SK-MEL-5 (cell line): ENCODE measurements around the gene IFNA6. TPM values are rescaled to one million over a fixed set of nuclear protein-coding genes. Genes with fewer than 3 reads are reported as not detected.
A peak's percentile ranks its signal among the peaks of the same experiment; 100 is the strongest.
"Not testable (repeated sequence)": the region's sequence is repeated elsewhere in the genome, so short reads cannot be mapped to it uniquely, and the experiment has no call there.

Experiments used
- DNase-seq: peaks from one replicate; pipeline ENCODE4 v3.0.0-alpha.2; 2016; ENCODE audit warnings: low read depth, low spot score
- in situ Hi-C: cut with HindIII; loops from 2 replicates; pipeline ENCODE4 v1.10.0; 2016; ENCODE audit warnings: low sequenced_read_pairs, high pct_unique_total_duplicates, low pct_unique_long_range_greater_than_20kb
- polyA plus RNA-seq, 2 experiments: library from polyadenylated mRNA; depleted of rRNA; stranded (reverse); fragments of >200 nt; gene quantifications; 2 replicates each; pipeline ENCODE4 v1.2.3, GENCODE V29; 2015
- total RNA-seq: library from RNA; depleted of rRNA; stranded (reverse); fragments of >200 nt; shearing (Covaris generic); gene quantifications from 2 replicates; pipeline ENCODE4 v1.2.3, GENCODE V29; 2014; rRNA removed

The IFNA6 gene
- total RNA-seq: not detected in 2 replicates
- polyA plus RNA-seq (2015; cell fraction: cytosol; rRNA removed): not detected in 2 replicates
- not detected in 2 replicates for polyA plus RNA-seq (2015; cell fraction: nucleus; rRNA removed)

GRCh38 chr9:21350787-21351186 lies at the start of gene IFNA6:
TSS of gene IFNA6 (minus strand) at chr9:21350887. CDS start at chr9:21350887, 0 bp downstream.
- in situ Hi-C loops: no loop called here
- no peak for DNase-seq

GRCh38 chr9:21399956-21400355 lies 49.3 kb upstream of the IFNA6 start:
- in situ Hi-C loops: no loop called here
- DNase-seq: no peak

GRCh38 chr9:21398955-21399489 lies 48.3 kb upstream of the IFNA6 start:
- DNase-seq: no peak
- in situ Hi-C loops: no loop called here

- peak; percentile 48 for DNase-seq
- in situ Hi-C loops: no loop called here
Measured at GRCh38 chr9:21395778-21396717, 45.4 kb upstream of the IFNA6 start.

- in situ Hi-C loops: no loop called here
- peak; percentile 69 for DNase-seq
Measured at GRCh38 chr9:21392270-21392669, 41.6 kb upstream of the IFNA6 start.

- in situ Hi-C loops: no loop called here
- DNase-seq: no peak
Measured at GRCh38 chr9:21385131-21385670, 34.5 kb upstream of the IFNA6 start, which contains the start of gene IFNA2. TSS of gene IFNA2 (minus strand) at chr9:21385398. CDS start at chr9:21385329, 69 bp downstream.

GRCh38 chr9:21383627-21384026 lies 32.9 kb upstream of the IFNA6 start:
- in situ Hi-C loops: no loop called here
- no peak for DNase-seq

GRCh38 chr9:21381448-21382339 lies 31.0 kb upstream of the IFNA6 start:
- in situ Hi-C loops: no loop called here
- DNase-seq: peak; percentile 40

- DNase-seq, in situ Hi-C loops: not testable (repeated sequence)
Measured at GRCh38 chr9:21371467-21371866, 20.8 kb upstream of the IFNA6 start.

GRCh38 chr9:21367957-21368356 lies 17.3 kb upstream of the IFNA6 start, which contains the start of gene IFNA13:
TSS of gene IFNA13 (minus strand) at chr9:21368057. CDS start at chr9:21368010, 47 bp downstream.
- in situ Hi-C loops: no loop called here
- DNase-seq: no peak

- in situ Hi-C loops, DNase-seq: not testable (repeated sequence)
Measured at GRCh38 chr9:21367169-21367568, 16.5 kb upstream of the IFNA6 start.

GRCh38 chr9:21362287-21362686 lies 11.6 kb upstream of the IFNA6 start:
- no peak for DNase-seq
- in situ Hi-C loops: no loop called here

GRCh38 chr9:21357479-21358460 lies 7.1 kb upstream of the IFNA6 start:
- no peak for DNase-seq

GRCh38 chr9:21348430-21348970 lies 2.2 kb downstream of the IFNA6 start:
- in situ Hi-C loops: no loop called here

More at GRCh38 chr9:21357479-21358460, 7.1 kb upstream of the IFNA6 start:
- in situ Hi-C loops: no loop called here

GRCh38 chr9:21340735-21341134 lies 10.0 kb downstream of the IFNA6 start:
- no peak for DNase-seq
- in situ Hi-C loops: no loop called here

More at GRCh38 chr9:21348430-21348970, 2.2 kb downstream of the IFNA6 start:
- no peak for DNase-seq

- DNase-seq: no peak
Measured at GRCh38 chr9:21336457-21336856, 14.2 kb downstream of the IFNA6 start.

More at GRCh38 chr9:21336457-21336856, 14.2 kb downstream of the IFNA6 start:
- in situ Hi-C loops: no loop called here
